AG10803 (cell line): ENCODE data around the gene MICAL2.

Source experiments
- DNase-seq: peaks from one replicate; pipeline ENCODE4 v3.0.0; 2010; ENCODE audit warnings: low read depth
- H3K4me3 ChIP-seq: 2 replicates; pipeline ENCODE4 v1.5.1; 2011; ENCODE audit warnings: mild to moderate bottlenecking, low read length, control low read depth
- CTCF ChIP-seq: conservative IDR thresholded peaks from 2 replicates; pipeline ENCODE4 v1.5.1; 2011; ENCODE audit warnings: mild to moderate bottlenecking, low read length, control low read depth, inconsistent platforms

The MICAL2 gene

DNA sequence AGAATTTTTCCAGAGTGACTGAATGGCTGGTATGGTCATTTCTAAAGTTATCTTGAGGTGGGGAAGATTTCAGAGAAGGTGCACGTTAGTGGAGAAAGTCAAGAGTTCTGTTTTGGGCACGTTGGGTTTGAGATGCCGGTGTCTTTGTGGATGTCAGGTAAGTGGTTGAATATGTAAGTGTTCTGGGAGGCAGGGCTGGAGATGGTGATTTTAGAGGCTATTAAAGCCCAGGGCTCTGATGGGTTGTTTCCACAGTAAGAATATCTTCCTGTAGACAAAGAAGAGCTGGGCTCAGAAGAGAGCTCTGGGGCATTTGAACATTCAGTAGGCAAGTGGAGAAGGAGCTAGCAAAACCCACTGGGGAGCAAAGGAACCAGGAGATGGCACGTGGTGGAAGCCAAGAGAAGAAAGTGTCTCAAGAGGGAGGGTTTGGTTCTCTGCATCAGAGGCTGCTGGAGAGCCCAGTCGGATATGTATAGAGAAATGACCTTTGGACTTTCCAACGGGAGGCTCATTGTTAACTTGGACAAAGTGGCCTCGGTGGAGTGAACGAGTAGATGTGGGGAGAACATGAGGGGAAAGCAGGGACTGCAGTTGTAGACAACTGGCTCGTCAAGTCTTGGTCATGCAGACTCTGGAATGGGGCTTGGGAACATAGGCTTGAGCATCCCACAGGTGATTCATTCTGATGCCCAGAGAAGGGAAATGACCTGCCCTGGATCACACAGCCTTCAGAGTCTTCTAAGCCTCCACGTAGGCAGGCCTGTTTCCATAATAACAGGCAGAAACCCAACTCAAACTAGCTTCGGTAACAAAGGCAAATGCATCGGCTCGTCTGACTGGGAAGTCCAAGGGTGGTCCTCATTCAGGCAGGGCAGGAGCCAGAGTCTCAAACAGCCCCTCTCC is 168.6 kb downstream of the MICAL2 start:
- no peak overlapping the region for H3K4me3 ChIP-seq
- TF ChIP-seq CTCF: no peak
- no peak for DNase-seq

DNA sequence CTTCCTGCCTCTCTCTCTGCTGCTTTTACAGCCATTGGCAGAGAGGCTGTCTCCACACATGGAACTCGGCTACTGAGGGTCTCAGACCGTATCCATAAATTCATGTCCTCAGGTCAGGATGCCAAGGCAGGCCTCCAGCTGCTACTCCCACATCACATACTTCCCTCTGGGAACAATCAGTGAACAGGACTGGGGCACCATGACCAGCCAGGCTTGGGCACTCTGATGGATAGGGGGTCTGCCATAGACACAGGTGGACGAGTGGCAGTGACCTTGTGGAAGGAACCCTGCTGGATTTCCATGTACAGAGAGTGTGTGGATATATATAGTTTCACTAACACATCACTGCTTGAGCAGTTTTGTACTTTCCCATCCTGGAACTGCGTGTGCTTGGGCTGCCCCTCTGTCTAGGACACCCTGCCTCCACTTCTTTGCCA is 169.3 kb downstream of the MICAL2 start:
- DNase-seq: no peak
- H3K4me3 ChIP-seq: no peak overlapping the region
- no peak for TF ChIP-seq CTCF

DNA sequence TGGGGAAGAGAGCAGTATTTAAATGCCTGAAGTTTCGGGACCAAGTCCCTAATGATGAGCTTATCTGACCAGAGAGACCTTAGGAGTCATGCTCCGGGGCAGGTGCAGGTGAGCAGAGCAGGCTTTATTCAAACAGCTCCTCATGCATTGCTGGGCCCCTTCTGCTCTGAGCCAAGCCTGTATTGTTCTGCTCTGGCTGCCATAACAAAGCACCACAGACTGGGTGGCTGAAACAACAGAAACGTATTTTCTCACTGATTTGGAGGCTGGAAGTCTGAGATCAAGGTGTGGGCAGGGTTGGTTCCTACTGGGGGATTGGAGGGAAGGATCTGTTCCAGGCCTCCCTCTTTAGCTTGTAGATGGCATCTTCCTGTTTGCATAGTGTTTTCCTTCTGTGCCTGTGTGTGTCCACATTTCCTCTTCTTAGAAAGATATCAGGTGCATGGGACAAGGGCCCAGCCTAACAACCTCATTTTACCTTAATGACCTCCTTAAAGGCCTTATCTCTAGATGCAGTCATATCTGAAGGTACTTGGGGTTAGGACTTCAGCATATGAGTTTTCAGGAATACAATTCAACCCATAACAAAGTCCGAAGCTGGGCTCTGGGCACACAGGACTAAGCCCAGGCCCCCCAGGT is 169.9 kb downstream of the MICAL2 start:
- no peak for TF ChIP-seq CTCF
- no peak overlapping the region for H3K4me3 ChIP-seq
- DNase-seq: no peak

GRCh38 chr11:12280838-12281565 is 170.6 kb downstream of the MICAL2 start:
- H3K4me3 ChIP-seq: no peak overlapping the region
- no peak for TF ChIP-seq CTCF
- DNase-seq: no peak

GRCh38 chr11:12281571-12282478 is 171.4 kb downstream of the MICAL2 start:
- DNase-seq: peak; percentile 77
- TF ChIP-seq CTCF: peak; percentile 96
- H3K4me3 ChIP-seq: no peak overlapping the region

GRCh38 chr11:12282676-12283075 is 172.3 kb downstream of the MICAL2 start:
- DNase-seq: no peak
- H3K4me3 ChIP-seq: no peak overlapping the region
- no peak for TF ChIP-seq CTCF
